ENCODE data around the gene OR4E1.
"Not testable (repeated sequence)": the region's sequence is repeated elsewhere in the genome, so short reads cannot be mapped to it uniquely, and the experiment has no call there.

The OR4E1 gene

DNA sequence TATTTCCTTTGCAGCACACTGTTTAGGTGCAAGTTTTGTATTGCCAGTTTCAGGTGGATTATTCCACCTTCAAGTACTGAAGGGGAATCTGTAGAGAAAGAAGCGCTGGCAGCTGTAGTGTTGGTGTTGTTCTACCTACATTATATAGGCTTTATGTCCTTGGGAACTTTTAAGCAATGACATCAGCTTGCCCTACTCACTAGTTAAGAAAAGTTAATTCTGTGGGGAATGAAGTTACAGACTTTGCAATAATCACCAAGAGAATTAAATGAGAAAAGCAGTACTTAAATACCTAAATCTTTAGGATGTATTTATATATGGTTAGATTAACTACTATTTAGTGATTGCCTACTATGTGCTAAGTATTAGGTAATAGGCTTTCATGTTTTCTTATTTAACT is at the start of gene OR4E1:
Gene OR4E1, minus strand, starts transcription at position 101 of the 400 bp plus-strand sequence. CDS start 2,883 bp downstream, outside the sequence.
- no peak for DNase-seq (ENCODE audit: low read depth, low spot score)

DNA sequence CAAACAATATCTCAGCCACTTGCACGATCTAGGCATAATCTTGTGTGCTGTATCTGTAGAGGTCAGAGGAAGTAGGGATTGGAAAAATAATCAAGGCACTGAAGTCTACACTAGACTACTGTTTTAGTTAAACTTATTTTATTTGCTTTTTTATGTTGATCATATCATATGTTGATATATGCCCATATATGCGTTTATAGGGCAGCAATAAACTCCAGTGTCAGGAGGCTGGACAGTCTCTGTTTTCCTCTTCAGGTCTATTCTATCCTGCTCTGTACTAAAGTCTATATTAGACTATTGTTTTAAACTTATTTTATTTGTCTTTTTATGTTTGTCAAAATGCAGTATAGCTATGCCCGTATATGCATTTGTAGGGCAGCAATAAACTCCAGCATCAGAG is 47.9 kb upstream of the OR4E1 start:
- no peak for DNase-seq (ENCODE audit: low read depth, low spot score)

- no peak for DNase-seq (ENCODE audit: low read depth, low spot score)
These were observed 46.2 kb upstream of the OR4E1 start for GRCh38 chr14:21719841-21720240.

GRCh38 chr14:21714318-21714929 is 40.8 kb upstream of the OR4E1 start:
- DNase-seq (ENCODE audit: low read depth, low spot score) = no peak

DNA sequence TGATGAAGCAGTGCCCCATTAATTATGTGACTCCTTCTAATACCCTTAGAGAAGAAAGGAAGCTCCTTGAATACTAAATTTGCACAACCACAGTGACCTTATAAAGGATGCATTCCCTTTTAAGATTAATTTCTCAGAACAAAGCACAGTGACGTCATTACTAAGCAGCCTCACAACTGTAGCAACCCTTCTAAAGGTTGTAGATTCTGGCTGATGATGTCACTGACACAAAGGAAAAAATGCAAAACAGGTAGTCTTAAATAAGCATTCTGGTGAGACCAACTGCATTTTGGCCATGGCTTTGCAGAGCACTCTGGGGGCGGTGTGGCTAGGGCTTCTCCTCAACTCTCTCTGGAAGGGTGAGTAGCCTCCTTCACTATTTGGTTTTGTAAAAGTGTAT is 38.4 kb upstream of the OR4E1 start:
- no peak for DNase-seq (ENCODE audit: low read depth, low spot score)

- no peak for DNase-seq (ENCODE audit: low read depth, low spot score)
These were observed 37.8 kb upstream of the OR4E1 start for GRCh38 chr14:21711360-21711961.

DNA sequence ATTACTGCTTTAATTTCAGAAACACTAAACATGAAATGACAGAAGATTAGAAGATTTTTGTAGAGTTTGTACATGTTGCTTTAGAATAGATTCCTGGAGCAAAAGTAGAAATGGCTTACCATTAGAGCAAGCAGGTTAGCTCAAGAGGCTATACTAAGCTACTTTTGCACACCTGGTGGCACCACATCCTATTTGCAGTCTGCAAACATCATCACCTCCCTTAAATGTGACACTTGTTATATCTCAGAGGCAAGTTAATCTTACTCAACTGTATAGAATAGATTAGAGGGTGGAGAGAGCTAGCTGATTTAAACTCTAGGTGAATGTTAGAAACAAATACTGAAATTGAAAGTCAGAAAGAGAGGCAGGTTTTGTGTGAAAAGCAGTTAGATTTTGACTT is 30.7 kb upstream of the OR4E1 start:
- no peak for DNase-seq (ENCODE audit: low read depth, low spot score)

DNA sequence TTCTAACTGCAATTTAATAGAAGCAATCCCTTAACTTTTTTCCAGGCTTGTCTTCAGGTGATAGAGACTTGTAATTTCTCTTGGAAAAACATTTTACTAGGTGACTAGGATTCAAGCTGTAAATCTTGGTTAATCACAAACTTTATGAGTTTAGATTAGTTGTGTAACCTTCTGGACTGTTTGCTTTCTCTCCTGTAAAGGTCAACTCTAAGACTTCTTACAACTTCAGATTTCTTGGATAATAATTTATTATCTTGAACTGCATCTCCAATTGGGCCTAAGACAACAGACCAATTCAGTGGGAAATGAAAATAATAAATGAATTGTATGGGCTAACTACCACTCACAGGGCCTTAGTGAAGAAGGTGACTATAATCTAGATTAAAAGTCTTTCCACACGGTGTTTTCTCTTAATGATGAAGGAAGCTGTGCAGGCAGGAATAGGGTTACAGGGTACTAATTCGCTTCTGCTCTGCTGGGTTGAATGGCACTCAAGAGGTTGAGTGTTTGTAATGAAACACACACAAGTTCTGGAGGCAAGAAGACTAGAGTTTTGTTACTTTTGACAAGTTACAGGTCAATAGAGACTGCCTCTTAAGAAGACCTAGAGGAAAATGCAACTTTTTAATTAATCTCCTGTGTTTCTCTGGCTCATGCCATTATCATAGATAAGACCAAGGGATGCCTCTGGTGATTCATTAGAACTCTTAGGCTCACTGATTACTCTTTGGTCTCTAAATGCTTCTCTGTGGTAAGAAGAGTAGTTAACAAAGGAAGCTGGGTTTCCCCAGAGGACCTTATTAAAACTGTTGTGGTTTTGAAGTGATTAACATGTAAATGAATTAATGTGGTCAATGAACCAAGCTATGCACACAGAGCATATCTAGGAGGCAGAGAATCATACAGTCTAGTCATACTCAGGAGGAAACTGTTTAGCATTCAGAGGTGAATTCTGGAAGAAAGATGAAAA is 30.0 kb upstream of the OR4E1 start:
- DNase-seq (ENCODE audit: low read depth, low spot score) = no peak

DNA sequence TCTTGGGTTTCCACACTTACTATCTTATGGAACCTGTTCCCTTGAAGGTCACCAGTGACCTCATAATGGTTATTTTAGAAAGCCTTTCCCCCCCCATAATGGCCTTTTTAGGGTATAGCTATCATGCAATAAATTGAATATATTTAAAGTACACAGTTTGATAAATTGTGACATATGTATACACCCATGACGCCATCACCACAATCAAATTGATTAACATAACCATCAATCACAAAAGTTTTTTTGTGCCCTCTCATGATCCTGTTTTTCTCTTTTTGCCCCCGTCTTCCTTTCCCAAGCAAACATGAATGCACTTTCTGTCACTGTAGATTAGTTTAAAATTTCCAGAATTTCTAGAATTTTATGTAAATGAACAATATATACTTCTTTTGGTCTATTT is 28.7 kb upstream of the OR4E1 start:
- DNase-seq (ENCODE audit: low read depth, low spot score) = no peak

DNA sequence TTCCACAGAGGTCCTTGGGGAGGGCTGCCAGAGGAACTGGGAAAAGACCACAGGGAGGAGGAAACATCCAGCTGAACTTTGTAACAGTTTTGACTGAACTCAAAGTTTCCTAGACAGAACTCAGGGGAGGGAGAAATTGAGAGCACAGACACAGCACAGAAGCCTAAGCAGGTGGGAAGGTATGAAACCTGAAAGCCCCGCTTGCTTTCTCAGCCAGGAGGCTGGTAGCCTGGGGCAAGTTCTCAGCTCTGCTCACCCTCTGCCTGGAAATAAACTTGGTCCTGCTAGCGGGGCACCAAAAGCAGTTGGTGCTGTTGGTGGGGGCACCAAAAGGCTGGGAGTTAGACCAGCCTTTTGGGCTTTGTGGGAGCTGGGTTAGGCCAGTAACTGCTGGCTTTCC is 25.9 kb upstream of the OR4E1 start:
- DNase-seq (ENCODE audit: low read depth, low spot score) = no peak

DNA sequence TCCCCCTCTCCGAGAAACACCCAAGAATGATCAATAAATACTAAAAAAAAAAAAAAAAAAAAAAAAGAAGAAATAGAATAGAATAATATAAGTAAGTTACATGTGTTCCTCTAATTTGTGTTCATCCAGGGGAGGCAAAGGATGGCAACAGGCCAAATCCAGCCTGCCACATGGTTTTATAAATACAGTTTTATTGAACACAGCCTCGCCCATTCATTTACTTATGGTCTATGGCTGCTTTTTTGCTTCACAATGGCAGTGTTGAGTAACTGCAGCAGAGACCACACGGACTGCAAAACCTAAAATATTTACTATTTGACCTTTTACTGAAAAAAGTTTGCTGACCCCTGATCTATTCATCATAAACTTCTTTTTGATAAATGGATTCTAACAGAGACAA is 24.9 kb upstream of the OR4E1 start:
- DNase-seq (ENCODE audit: low read depth, low spot score) = not testable (repeated sequence)

DNA sequence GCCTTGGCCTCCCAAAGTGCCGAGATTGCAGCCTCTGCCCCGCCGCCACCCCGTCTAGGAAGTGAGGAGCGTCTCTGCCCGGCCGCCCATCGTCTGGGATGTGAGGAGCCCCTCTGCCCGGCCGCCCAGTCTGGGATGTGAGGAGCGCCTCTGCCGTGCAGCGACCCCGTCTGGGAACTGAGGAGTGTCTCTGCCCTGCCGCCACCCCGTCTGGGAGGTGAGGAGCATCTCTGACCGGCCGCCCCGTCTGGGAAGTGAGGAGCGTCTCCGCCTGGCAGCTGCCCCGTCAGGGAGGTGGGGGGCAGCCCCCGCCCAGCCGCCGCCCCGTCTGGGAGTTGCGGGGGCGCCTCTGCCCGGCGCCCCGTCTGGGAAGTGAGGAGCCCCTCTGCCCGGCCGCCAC is 24.0 kb upstream of the OR4E1 start:
- DNase-seq (ENCODE audit: low read depth, low spot score) = not testable (repeated sequence)

DNA sequence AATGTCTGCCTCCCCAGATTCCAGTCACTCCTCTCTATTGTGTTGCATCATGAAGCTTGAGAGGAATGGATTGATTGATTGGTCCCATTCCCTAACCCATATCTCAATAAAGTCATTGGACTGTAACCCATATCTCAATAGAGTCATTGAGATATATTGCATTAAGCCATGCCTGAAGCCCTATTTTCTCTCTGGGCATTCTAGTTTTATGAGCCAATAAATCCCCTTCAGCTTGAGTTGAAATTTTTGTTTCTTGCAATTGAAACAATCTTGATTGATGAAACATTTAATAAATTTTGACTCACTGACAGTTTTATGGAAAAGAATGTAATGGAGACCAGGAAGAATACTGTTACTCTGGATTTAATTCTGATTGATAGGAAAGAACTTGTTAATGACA is 20.8 kb upstream of the OR4E1 start:
- DNase-seq (ENCODE audit: low read depth, low spot score) = no peak

DNA sequence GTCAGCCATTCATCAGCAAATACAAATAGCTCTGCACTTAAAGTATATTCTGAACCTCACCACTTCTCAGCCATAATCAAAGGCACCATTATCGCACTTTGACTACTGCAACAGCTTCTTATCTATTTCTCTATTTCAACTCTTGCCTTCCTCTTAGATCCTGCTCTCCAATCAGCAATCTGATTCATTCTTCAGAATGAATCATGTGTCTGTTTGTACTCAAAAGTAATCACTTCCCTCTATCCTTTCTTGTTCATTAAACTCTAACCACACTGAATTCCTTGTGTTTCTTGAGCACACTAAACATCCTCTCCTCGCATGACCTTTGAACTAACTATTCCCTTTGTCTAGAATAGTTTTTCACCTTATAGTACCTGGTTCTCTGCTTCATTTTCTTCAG is 12.8 kb upstream of the OR4E1 start:
- DNase-seq (ENCODE audit: low read depth, low spot score) = no peak

DNA sequence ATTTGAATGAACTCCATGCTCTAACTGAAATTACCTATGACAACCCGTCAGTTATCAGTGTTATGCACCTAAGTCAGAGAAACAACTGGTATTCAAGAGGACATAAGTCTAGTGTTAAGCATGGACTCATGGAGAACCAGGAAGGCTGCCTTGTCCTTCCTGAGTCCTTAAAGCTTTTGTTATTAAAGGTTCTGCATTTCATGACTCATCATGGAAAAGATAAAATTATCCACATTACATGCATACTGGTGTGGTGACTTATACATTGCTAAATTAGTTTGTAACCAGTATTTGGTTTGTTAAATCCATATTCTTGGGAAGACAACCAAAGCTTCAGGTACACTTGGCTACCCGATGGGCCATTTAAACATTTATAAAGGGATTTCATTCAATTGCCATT is 6.5 kb upstream of the OR4E1 start:
- DNase-seq (ENCODE audit: low read depth, low spot score) = no peak

DNA sequence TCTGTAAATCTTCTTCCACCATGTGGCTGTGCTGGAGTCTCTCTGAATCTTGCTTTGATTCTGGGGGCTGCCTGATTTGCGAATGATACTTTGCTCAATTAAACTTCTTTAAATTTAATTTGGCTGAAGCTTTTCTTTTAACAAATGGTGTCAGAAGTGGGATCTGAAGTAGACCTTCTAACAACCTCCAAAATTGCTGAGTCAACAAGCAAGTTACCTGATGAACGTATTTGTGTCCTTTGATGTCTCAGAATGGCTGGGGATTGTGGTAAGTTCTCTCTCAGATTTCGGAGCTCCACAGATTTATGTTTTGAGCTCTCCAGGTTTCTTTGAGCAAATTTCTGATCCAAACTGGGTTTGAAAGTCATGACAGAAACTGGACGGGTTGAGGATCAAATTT is 1.9 kb upstream of the OR4E1 start:
- DNase-seq (ENCODE audit: low read depth, low spot score) = no peak

DNA sequence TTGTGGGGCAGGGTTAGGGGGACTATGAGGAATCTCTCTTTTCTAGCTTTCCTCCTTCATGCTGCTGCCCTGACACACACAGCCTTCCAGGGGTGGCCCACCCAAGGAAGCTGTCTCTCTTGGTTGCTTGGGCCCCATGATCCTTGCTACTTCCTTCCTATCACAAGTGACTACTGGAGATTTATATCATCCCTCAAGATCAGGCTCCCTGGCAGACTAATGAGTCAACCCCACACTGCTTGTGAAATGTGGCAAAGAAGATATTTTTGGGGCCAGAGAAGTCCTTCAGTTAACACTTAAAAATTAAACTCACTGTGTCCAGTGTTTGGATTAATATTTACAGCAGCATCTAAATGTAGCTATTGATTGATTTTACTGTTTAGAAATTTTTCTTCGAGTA is 1.5 kb downstream of the OR4E1 start:
- no peak for DNase-seq (ENCODE audit: low read depth, low spot score)

- no peak for DNase-seq (ENCODE audit: low read depth, low spot score)
These were observed 2.2 kb downstream of the OR4E1 start for GRCh38 chr14:21671371-21671770.

GRCh38 chr14:21669284-21669683 is 4.3 kb downstream of the OR4E1 start:
- DNase-seq (ENCODE audit: low read depth, low spot score) = no peak

GRCh38 chr14:21668377-21668776 is 5.2 kb downstream of the OR4E1 start:
- no peak for DNase-seq (ENCODE audit: low read depth, low spot score)

DNA sequence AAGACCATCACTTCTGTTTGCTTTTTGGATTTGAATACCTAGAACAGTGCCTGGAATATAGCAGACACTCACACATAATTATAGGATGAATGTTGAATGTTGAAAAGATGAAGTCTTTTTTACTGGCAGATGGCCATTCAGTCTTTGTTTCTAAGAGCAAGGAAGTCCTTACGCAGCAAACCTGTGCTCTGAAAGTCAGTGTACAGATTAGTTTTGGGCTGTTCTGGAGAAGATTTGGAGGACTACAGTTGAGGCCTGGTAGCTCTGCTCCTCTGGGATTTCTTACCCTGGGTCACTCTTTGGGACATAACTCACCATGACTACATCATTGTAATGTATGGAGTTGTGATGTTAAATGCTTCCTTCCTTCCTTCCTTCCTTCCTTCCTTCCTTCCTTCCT is 16.6 kb downstream of the OR4E1 start:
- no peak for DNase-seq (ENCODE audit: low read depth, low spot score)

- DNase-seq (ENCODE audit: low read depth, low spot score) = no peak
These were observed 19.4 kb downstream of the OR4E1 start for GRCh38 chr14:21654215-21654614.

Data from ELF-1 (cell line).